Stromal cell of bone marrow (primary cell): ENCODE measurements around the gene CFAP100.

Source experiments
- DNase-seq: peaks from one replicate; pipeline ENCODE4 v3.0.0-alpha.2; 2012; ENCODE audit warnings: low read depth

CFAP100 gene

DNA sequence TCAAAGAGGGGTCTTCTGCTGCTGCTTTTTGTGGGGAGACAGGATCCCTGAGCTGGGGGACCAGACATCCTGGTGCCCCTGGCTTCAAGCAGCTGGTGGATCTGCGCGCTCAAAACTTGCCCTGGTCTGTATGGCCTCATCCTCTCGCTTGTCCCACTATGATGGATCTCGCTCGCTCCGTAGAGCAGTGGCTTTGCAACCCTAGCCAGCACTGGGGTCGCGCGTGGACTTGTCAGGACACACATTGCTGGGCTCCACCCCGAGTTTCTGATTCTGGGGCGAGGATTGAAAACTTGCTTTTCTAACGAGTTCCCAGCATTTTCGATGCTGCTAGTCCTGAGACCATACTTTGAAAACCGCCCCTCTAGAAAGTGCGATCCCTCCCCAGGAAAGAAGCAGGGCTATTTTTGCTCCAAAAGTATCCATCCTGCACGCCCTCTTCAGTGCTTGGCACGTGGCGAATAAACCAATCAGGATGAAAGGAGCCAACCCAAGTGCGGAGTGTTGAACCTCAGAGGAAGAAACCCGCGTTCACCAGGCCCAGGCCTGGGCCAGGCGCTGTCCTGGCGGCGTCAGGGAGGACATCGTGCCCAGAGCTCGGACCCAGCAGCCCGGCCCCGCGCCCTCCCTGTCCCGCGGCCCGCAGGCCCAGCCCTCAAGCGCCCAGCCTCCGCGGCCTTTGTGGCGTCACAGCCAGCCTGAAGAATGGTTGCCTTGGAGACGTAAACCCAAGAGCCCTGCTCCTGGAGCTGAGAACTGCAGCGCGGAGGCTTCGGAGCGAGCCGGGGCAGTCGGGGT lies at the start of gene CFAP100:
Gene CFAP100, plus strand, starts transcription at position 731 of the 798 bp plus-strand sequence. CDS start 1,092 bp downstream, outside the sequence.
- peak; percentile 19 for DNase-seq

DNA sequence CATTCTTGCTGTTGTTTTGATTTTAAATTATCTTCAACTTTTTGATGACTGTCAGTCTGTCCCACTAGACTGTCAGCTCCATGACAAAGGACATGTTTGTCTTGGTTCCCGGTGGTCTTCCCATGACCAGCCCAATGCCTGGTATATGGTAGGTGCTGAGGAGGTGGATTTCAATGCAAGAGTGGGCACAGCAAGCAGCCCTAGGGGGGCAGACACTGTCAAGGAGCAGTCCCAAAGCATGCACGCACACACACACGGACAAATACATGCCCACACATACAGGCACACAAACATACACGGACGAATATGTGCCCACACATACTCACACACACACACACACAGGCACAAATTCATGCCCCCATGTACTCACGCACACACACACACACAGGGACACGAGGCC lies 49.5 kb upstream of the CFAP100 start:
- no peak for DNase-seq

DNA sequence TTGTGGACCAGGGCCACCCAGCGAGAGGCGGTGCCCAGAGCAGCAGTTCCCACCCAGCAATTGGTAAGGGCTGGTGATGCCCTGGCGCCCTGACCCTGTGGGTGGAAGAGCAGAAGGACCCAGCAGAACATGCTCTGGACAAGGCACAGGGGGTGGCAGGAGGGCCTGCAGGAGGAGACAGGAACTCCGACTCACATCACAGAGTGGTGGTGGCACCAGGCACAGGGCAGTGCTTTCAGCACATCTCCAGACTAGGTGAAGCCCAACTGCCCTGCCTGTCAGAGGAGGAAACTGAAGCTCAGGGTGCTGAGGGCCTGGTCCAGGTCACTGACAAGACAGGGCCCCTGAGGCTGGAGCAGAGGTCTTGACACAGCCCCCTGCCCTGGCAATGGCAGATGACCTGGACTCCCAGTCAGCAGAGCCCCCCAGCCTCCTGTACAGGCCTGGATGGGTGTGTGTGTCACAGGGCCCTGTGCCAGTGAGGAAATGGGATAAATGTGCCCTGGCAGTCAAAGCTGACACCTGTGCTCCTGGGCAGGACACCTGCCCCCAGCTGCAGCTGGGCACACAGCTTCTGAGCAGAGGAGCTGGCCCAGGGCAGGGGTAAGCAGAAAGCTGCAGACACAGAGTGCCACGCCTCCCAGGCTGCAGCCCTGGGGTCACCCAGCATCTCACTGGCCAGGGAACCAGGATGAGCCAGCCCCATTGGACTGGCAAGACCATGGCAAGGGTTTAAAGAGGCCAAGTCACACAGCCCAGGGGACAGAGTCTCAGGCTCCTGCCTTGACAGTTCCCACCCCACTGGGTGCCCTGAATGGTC lies 48.9 kb upstream of the CFAP100 start:
- no peak for DNase-seq

DNA sequence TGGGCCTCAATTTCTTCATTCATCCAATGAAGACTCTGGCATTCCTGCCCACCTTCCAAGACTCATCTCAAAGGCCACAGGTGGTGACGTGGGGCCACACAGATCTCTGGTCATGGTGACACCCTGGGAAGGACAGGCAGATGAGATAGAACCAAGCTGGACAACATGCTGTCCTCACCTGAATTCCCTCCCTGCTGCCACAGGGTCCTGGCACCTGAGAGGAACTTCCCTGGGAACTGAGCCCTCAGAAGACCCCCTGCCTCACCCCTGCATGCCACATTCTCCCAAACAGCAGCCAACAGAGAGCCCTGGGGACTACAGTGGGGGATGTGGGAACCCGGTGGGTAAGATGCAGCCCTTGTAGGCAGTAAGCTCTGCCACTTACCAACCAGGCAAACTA lies 48.2 kb upstream of the CFAP100 start:
- no peak for DNase-seq

DNA sequence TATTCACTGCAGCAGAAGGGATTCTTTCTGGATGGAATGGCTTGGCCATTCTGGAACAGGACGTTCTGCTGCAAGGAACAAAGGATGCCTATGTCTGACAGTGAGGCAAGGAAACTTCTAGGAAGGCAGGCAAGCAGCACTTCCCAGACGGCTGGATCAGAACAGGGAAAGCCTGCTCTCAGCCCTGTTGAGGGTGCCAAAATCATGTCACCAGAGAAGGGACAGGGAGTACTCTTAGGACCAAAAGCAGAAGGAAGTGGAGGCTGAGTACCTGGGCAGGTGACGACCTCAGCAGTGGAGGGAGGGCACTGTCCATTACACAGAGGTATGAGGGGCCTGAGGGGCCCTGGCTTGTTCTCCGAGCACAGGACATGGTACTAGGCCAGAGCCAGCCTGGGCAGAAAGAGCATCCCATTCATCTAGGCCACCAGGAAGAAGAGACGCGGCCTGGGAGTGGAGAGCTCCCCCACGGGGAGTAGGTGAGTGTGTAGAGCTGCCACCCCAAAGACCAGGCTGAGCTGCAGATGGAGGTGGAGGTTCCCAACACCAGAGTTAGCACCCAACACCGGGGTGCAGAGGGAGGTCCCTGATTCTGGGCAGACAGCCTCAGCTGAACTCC lies 47.1 kb upstream of the CFAP100 start:
- DNase-seq: no peak

DNA sequence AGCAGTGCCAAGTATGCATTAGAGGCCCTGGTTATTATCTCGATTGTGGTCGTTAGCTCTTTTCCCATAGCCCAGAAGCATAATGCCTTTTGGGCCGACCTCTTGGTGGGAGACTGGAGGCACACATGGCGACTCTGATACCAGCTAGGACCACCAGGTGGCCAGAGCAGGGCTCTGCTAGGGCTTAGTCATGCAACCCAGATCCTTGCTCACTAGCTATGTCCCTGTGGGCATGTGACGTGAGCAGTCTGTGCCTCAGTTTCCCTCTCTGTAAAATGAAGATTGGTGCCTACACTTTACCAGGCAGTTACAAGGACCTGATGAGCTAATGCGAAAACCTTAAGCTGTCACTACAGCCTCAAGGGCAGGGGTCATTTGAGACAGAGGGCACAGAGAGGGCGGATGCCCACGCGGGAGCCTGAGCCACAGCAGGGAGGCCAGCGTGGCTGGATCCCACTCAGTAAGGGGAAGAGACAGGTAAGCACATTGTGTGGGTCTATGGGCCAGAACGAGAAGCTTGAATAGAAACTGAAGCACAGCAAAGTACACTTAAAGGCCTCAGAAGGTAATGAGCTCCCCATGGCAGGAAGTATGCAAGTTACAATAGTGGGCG lies 46.3 kb upstream of the CFAP100 start:
- no peak for DNase-seq

DNA sequence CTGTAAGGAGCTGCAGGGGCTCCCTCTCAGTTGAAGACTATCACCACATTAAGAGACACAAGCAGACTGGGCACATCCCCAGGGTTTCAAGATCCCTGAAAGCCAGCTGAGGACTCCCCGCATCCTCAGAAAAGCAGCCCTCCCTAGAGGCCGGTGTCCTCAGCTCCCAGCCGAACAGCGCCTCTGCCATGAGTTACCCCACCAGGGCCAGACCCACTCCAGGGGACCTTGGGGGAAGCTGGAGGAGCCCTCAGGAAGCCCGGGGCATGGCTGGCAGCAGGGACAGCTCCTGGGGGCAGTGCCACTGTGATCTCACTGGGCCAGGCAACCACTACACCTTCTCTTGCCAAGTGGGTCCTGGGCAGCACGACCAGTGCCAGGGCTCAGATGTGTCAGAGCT lies 45.6 kb upstream of the CFAP100 start:
- no peak for DNase-seq

DNA sequence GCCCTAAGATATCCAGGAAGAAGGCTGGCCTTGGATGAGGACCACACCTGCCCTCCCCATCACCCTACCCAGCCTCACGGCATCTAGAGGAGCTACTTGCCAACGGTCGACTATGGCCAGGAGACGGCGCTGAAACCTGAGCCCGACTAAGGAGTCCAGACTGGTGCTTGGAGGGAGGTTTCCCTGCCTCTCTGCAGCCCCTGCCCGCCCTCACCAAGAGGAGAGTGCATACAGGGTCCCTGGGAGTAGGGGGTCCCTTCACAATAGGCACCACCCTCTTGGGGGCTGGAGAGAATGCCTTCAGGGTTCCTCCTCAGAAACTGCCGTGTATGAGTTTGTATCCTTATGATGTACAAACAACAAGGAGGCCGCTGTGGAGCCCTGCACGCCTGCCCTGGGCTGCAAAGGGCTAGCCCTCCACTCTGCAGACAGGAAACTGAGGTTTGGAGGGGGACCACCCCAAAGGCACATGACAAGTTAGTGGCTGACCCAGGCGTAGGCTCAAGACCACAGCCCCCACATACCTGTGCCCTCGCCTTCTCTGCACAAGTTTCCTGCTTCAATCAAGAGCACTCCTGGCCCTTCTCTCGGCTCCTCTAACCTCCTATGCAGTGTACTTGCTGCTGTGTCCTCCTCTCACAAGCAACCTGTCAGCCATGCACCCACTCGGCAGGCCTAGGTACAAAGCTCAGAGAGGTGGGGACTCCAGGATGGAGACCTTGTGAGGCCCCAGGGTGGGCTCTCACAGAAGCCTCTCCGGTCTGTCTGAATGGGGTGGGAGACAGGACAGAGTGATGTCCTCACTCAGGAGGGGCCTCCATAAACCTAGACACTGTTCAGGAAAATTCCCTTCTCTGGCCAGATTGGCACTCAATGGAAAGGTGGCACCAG lies 44.9 kb upstream of the CFAP100 start:
- no peak for DNase-seq

DNA sequence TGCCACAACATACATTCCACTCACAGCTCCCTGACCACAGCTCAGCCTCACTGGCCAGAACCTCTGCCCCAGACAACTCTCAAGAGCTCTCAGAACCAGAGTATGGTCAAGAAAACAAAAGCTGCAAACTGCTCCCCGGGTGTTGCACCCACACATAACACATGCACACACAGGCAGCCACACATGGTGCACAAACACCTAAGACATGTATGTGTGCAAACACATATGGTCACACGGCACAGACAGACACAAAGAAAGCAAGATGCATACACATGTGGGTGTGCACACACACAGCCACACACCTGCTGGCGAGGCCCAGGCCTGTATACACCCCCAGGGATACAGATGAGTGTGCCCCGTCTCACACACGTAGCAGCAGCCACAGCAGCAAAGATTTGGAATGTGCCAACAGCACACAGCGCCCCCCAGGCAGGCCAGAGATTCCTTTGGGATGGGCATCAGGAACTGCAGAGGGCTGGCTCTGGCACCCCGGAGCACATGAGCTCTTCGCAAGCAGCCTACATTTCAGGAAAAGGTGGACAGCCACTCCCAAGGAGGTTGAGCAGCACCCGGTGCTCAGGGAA lies 44.1 kb upstream of the CFAP100 start:
- DNase-seq: no peak

DNA sequence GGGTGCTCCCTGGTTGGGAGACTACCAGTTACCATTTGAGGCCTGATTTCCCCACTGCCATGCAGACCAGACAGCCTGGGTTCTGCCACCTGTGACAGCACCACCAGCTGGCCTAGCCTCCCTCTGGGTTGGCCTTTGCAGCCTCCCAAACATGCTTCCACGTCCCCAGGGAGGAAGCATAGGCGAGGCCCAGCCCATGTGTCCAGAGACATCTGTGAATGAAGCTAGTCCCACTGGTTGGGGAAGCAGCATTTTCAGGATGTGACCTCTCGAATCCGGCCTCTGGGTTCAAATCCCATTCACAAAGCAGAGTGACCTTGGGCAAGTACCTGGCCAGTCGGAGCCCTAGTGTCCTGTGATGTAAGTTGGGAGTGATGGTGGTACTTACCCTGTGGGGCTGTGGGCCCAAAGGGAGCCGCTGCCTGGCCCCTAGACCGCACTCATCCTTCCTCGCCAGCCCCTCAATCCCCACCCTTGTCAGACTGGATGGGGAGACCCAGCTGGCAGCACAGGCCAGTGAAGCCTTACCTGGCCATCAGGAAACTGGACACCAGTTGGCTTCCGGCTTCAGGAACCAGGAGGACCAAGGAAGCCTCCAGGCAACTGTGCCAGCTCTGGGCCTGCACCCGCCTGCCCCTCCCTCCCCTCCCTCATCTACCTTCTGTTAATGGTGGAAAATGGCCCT lies 43.5 kb upstream of the CFAP100 start:
- DNase-seq: no peak

DNA sequence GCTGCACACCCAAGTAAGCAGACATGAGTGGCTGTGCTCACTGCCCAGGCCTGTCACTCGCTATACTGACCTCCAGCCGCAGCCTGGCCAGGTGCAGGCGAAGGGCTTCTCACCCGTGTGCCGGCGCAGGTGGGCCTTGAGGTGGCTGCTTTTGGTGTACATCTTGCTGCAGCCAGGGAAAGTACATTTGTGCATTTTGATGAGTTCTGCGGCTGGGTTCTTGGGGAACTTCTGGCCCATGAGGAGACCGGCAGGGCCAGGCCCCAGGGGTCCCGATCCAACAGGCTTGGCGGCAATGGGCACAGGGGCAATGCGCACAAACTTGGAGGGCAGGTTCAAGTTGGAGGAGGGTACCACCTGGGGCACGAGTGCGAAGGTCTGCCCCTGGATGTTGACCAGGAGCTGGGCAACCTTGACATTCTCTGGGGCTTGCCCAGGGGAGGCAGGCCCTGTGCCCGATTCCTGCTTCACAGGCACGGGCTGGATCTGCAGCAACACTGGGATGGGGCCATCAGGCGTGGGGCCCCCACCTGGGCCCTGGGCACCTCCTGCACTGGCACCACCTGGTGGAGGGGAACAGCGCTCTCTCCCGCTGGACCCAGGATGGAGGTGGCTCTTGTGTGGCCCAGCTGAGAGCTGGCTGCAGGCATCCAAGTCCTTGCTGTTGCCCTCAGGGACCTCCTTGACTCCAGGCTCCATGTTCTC lies 42.8 kb upstream of the CFAP100 start:
- no peak for DNase-seq

DNA sequence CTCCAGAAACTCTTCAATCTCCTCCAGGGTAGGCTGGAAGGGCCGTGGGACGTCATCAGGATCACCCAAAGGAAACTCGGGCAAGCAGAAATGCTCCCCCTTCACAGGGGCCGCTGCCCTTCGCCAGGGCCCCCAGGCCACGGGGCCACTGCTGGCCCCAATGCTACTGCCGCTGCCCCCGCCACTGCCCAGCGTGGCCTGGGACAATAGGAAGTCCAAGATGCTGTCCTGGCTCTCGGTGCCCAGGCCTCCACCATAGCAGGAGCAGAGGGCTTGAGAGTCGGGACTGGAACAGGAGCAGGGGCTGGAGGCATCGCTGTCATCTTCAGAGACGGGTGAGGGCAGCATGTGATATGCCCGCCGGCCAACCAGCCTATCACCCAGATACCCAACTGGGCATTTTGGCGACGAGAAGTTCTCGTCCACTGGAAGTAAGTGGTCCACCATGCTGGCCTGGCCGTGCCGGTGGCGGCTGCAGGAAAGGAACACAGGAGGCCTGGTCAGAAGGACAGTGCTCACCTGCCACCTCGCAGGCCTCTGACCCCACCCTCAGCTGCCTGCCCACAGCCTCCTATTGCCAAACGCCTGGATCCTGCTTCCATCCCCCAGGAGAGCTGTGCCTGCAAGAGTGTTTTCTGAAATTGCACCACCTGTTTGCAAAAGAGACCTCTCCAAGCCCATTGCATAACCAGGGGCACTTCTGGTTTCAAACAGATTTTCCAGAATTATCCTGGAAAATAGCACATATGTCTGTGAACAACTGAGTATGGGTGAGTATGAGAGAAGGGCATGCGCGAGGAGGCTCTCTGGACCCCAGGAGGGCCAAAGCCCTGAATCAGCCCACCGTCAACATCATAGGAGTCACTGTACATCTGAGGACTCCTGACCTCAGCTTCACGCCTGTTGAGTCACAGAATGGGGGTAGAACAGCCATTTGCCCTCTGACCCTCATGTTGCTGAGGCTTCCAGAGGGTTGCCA lies 41.9 kb upstream of the CFAP100 start:
- DNase-seq: peak; percentile 11

DNA sequence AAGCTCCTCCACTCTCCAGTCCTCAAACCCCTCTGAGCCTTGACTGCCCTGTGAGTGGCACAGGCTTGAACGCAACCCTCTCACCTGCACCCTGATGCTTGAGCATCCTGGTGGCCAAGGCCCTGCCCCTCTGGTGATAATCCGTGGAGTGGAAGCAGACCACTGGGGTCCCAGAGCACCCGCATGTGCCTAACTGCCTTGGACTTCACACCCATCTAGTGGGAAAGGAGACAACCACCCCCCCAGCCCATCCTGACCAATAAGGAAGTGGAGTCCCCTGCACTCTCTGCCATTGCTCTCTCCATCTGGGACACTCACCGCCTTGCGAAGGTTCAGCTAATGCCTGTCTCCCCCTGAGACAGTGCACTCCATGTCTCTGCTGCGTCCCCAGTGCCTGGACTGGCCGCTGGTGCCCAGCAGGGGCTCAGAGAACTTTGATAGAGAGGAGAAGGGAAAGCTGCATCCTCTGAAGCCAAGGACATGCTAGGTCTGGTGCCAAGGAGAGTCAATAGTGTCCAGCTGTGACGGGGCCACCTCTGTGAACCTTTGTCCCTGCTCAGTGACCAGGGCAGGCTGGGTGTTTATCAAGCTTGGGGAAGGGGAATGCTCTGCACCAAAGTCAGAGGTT lies 40.9 kb upstream of the CFAP100 start:
- DNase-seq: no peak

DNA sequence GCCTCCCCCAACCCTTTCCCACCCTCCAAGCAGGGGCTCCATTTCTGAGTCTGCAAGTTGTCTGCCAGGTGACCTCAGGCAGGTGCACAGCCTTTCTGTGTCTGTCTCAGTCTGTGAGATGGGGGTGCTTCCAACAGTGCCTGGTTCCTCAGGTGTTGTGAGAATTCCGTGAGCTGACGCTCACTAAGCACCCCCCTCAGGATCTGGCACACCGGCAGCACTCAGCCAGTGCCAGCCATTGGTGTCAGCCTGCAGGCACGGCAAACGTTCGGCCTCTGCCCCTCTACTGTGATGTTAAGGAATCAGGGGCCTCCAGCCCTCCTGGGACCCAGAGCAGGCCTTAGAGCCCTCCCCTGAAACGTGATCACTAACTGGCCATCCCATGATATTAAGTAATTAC lies 39.9 kb upstream of the CFAP100 start:
- DNase-seq: no peak

DNA sequence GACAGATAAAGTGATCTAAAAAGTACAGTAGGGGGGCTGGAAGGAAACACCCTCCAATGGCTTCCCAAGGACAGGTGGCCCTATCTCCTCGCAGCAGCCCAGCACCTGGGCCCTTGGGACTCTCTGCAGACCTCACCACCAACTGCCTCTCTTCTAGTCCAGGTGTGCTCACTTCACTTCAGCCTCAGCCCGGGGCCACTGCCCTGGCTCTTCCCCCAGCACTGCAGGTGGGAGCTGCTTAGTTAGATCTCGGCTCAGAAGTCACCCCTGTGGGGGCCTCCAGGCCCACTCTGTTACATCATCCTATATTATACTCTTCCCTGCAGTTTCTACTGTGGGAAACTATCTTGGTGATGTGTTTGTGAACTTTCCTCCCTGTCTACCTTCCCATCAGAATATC lies 39.5 kb upstream of the CFAP100 start:
- no peak for DNase-seq

DNA sequence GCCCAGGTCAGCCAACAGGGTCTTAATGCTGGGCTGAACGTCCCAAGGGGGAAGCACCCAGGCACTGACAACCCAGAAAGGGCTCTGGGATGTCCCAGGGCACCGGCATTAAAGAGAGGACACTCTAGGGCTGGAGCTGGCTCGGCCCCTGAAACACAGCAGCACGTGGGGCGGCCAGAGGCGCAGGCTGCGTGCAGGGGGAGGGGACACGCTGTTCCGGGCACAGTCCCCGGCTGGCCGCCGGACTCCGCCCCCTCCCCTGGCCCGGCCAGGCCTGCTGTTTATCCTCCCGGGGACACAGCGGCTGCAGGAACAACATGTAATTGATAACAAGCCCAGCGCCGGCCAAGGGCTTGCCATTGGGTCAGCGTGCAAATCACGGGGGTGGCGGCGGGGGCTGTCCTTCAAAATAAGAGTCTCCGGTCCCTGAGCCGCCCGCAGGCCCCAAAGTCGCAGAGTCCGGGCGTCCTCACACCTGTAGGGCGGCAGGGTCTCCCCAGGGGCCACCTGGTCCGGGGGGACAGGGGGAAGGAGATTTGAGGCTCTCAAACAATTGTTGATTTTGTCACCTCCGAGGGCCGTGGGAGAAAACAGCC lies 38.8 kb upstream of the CFAP100 start:
- peak; percentile 46 for DNase-seq

DNA sequence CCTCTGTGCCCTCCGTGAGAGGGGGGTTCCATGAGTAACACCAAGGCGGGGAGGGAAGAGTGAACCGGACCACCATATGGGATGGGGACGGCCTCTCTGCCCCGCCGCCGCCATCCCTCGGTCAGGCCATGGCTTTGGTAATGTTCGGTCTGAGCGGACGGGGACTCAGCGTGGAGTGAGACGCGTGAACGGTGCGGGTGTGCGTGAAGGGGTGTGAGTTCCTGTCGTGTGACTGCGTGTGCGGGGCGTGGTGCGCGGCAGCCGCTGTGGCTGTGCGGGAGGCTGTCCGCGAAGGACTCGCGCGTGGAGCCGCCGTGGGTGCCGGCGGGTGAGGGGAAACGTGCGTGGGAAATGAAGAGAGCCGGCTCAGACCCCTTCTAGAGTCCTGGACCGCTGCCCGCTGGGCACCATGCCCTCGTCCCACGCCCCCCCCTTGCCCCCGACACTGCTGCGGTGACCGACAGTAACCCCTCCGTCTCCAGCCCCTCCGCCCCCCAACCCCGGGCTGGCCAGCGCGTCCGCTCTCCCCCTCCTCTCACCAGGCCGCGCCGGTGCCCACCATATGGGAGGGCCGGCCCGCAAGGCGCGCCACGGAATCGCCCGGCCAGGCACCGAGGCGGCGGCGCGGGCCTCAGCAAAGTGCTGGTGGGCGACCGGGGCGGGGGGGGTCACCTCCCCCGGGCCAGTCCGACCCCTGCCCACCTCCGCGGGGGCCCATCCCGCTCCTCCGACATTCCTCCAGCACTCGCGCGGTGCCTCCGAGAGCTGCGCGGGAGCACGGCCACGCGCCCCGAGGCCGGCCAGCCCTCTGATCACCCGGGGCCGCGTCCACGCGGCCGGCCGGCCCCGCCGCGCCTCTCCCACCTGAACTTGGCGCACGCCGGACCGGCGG lies 38.1 kb upstream of the CFAP100 start:
- no peak for DNase-seq
